NCI-H128 (cell line): ENCODE data around the gene ZNG1F.
"Not testable (repeated sequence)": the region's sequence is repeated elsewhere in the genome, so short reads cannot be mapped to it uniquely, and the experiment has no call there.

ENCODE experiments used
- DNase-seq: peaks from one replicate; lab custom pipeline; 2025; ENCODE audit not compliant: unreplicated experiment; lab: John Stamatoyannopoulos, UW

ZNG1F gene

DNA sequence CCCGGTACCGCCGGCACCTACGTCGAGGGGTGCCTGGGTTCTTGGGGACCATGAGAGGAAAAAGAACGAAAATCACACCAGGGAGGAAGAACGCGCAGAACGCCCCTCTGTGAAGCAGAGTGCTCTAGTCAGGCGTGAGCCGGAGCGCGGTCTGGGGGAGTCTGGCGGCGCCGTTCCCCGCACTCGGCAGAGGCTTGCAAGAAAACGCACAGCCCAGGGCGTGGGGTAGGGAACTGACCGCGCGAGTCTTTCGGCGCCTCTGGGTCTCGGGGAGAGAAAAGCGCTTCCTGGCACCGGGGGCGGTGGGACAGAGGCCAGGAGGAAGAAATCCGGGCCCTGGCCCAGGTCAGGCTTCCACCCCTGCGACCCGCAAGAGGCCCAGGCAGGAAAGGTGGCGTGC lies 65.3 kb downstream of the ZNG1F start:
- DNase-seq = not testable (repeated sequence)

GRCh38 chr9:41123396-41123795 lies 65.7 kb downstream of the ZNG1F start:
- not testable (repeated sequence) for DNase-seq

GRCh38 chr9:41120696-41121095 lies 68.4 kb downstream of the ZNG1F start:
- not testable (repeated sequence) for DNase-seq

DNA sequence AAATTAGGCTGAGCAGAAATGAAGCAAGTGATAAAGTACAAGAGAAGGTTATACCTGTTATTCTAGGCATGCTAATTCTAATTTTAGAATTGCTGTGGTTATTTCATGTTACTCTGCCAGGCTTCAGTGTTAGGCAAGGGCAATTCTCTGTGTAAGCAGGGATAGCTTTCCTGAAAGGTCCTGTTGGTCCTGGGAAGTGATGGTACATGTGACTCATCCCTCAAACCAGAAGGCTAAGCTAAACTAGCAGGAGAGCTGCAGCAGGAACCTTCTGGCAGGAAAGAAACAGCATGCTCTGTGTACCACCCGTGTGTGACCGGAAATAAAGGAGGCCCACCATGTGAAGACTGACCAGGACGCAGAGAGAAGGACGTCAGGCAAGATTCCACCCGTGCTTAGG lies 69.4 kb downstream of the ZNG1F start:
- not testable (repeated sequence) for DNase-seq

DNA sequence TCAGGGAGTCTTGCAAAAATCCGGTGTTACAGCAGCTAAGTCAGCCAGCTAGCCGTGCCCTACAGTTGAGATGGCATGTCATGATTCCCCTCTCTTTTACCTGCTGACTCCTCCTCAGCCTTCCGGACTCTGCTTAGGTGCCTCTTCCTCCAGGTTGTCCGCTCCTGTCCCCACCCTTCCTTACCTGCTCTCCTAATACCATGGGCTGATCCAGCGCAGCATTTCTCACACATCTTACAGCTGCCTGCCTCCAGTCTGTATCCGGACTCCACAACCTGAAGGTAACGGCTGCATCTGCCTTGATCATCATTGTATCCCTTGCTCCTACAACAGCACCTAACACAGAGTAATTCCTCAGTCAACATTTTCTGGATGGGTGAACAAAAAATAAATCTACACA lies 69.8 kb downstream of the ZNG1F start:
- DNase-seq = not testable (repeated sequence)

GRCh38 chr9:41113348-41113747 lies 75.8 kb downstream of the ZNG1F start:
- not testable (repeated sequence) for DNase-seq

- DNase-seq = not testable (repeated sequence)
Measured at GRCh38 chr9:41111414-41111813, 77.7 kb downstream of the ZNG1F start.

DNA sequence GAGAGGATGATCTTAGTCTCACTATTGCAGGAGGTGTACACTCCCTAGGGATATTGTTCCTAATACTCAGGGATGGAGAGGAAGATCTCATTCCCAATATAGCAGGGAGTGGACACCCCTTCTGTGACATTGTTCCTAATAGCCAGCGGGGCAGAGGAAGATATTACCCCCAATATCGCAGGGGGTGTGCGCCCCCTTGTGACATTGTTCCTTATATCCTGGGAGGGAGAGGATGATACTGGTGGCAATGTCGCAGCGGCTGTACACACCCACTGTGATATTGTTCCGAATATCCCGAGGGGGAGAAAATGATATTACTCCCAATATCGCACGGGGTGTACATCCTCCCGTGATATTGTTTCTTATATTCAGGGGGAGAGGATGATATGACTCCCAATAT lies 78.2 kb downstream of the ZNG1F start:
- not testable (repeated sequence) for DNase-seq

DNA sequence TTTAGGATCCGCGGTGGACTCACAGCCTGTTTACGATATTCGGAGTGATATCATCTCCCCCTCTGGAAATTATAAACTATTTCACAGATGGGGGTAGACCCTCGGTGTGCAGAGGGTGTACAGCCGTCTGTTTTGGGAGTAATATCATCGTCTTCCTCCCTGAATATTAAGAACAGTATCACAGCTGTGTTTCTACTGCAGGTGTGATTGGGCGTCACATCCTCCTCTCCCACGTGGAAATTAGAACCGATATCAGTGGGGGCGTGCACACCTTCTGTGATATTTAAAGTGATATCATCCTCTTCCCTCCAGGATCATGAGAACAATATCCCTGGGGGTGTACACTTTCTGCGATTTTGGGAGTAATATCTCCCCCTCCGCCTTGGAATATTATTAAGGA lies 79.9 kb downstream of the ZNG1F start:
- DNase-seq = not testable (repeated sequence)

- not testable (repeated sequence) for DNase-seq
Measured at GRCh38 chr9:41108816-41109215, 80.3 kb downstream of the ZNG1F start.

GRCh38 chr9:41106472-41107116 lies 82.5 kb downstream of the ZNG1F start:
- DNase-seq = not testable (repeated sequence)

- not testable (repeated sequence) for DNase-seq
Measured at GRCh38 chr9:41105557-41106253, 83.4 kb downstream of the ZNG1F start.

GRCh38 chr9:41104542-41104941 lies 84.6 kb downstream of the ZNG1F start:
- DNase-seq = not testable (repeated sequence)

- DNase-seq = not testable (repeated sequence)
Measured at GRCh38 chr9:41100508-41100907, 88.6 kb downstream of the ZNG1F start.

DNA sequence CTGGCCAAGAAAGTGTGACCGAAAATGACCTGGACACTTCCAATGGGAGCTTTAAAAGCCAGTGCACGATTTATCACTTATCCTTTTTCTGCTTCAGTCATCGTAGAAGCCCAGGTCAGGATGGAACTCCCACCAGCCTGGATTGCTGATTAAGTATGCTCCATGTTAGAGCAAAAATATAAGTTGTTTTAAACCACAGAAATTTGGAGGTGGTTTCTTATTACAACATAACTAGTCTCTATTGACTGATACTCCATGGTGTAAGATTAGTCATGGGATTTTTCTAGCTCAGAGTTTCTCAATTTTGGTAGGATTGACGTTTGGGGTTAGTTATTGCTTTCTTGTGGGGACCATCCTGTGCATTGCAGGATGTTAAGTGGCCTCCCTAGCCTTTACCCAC lies 90.4 kb downstream of the ZNG1F start:
- DNase-seq = not testable (repeated sequence)

DNA sequence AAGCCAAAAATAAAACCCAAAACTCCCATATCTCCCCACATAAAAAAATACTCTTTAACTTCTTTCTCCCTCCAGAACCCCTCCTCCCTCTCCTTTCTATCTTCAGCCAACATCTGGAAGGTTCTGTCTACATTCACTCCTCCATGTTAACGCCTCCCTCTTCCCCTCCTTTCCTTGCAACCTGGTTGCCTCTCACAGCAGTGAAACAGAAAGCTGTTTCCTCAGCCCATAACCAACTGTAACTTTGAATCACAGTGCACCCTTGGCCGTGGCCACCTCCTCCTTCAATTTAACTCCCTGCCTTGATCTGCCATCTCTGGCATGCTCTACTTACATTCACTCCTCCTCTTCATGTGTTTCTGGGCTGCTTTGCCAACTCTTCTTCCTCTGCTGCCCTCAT lies 94.1 kb downstream of the ZNG1F start:
- not testable (repeated sequence) for DNase-seq

DNA sequence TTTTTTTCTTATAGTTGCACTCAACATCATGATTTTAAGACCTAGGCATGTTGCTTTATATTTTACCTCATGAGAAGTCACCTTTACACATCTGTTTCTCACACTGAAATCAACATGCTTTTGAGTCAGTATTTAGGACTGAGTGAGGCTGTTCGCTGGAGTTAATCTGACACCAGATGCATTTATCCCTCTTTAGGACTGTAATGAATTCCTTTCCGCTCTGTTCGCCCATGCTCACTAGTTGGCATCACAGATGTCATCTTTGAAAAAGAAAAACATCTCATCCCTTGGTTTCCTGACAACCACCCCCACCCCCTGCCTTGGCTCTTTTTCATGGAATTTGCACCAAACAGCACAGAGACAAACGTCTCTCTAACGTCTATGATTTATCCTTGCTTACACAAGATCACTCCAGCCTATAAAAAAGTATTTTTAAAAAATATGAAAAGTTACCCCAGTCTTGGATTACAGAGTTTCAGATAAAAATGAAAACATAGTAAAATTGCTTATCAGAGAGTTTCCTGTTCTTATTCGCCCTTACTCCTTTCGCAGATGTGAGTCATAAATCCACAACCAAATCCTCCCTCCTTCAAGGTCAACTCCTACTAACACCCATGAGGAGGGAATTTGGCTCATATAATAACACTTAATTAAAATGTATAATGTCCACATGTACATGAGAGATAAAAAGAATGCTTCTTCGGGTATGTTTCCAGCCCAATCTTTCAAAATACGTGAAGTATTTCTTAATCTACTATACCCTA lies 94.9 kb downstream of the ZNG1F start:
- DNase-seq = not testable (repeated sequence)

- DNase-seq = not testable (repeated sequence)
Measured at GRCh38 chr9:41090922-41091321, 98.2 kb downstream of the ZNG1F start.

- DNase-seq = not testable (repeated sequence)
Measured at GRCh38 chr9:41090386-41090785, 98.7 kb downstream of the ZNG1F start.

DNA sequence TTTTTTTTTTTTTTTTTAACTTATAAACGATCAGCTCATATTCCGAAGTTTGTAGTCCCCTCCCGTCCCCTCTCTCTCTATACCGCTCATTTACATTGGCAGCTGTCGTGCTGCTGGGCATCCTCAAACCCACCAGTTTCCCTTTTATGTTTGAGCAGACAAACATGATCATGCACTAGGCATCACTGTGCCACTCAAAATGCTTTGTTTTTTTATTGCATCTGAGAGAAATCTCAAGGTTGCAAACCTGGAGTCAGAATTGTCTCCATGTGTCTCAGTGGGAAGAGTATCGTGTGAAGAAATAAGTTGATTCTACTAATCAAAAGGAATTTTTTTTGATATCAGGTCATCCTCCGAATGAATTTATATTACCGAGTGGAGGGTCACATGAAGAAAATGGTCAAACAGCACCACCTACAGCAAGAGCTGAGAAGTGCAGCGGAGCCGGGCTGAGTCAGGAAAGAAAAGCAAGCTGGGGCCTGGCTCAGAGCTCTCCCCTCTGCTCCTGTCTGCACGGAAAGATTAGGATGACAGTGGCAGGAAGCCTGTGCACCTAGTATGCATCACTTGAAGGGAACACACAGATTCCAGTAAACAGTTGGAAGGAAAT lies 100.6 kb downstream of the ZNG1F start:
- not testable (repeated sequence) for DNase-seq

DNA sequence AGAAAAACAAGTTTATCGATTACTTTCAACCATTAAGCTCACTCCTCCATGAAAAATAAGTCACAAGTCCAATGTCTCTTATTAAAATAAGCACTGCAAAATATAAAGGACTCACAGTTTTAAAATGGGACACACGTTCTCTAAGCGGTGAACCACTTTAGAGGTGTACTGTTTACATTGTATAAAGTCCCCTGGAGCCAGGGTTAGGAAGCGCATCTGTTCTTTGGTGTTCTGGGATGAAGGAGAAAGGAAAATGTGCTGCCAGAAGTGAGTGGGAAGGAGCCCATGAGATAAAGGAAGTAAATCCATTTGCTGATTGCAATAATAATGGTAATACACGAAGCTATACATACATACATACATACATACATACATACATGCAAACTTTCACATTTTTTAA lies 101.2 kb downstream of the ZNG1F start:
- DNase-seq = not testable (repeated sequence)
